GM19468 (cell line): ENCODE results near the gene SCRN3.

Experiments used
- ATAC-seq: cut with Tn5 transposase; IDR thresholded peaks from one replicate; pipeline ENCODE4 v1.9.1; 2021; ENCODE audit warnings: mild to moderate bottlenecking, moderate library complexity, moderate number of reproducible peaks; ENCODE audit not compliant: unreplicated experiment; ENCODE audit errors: extremely low read depth

SCRN3 gene

GRCh38 chr2:174473796-174474195 lies 78.3 kb downstream of the SCRN3 start:
- ATAC-seq: no peak

GRCh38 chr2:174477759-174478158 lies 82.2 kb downstream of the SCRN3 start:
- no peak for ATAC-seq
